ENCODE results near the gene F8. TPM values are rescaled to one million over a fixed set of nuclear protein-coding genes. Genes with fewer than 3 reads are reported as not detected.

The F8 gene
- total and polyA plus RNA-seq, 9 of the 15 experiments (the other 6 are each of a cell fraction or from before 2014, with no cell fraction given) = 0.41 to 3.8 (median 0.91) TPM

DNA sequence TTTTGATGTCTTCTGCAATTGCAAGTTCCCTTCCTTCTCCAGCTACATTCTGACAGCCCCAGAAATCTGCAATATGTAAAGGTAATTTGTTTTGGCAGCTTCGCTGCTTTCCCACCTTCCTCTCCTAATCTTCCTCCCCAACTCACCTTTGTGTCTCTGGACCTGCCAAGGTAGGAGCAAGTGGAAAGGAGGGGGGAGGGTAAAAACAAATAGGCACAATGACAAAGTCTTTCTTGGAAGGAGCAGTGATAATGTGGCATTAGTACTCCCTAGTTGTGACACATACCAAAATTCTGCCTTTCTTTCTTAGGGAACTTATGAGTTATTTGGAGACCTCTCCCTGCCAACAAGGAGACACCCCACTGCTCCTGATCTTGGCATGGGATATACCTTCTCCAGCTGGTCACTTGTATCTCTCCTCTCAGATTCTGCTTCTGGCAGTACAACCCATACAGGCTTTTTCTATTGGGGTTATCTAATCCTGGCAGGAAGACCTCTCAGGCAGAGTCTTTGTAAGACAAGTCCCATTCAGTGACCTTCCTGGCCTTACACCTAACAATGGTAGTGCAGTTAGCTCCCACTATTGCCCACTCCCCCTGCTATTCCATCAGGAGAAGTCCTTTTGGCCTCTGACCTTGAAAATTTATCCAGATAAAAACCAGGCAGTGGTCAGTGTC lies 24.2 kb downstream of the F8 start:
- no TSS peak for BruUV-seq (replicated peaks)
- no peaks in the 10 kb centered on the region for H3K9me3 ChIP-seq (replicated peaks; ENCODE audit: control insufficient read depth, insufficient read depth, low read depth, low read length)
- CTCF ChIA-PET (ENCODE audit: low intra/inter-chr PET ratio) = no interaction called here
- no peak overlapping the region for H3K4me2 ChIP-seq (ENCODE audit: insufficient read depth, low read length)
- H3K9ac ChIP-seq (ENCODE audit: insufficient read depth in 1 of 2, low read depth in 2 of 2, low read length in 2 of 2) = no peak overlapping the region
- H3K9me1 ChIP-seq (ENCODE audit: control insufficient read depth, insufficient read depth, low read length) = no peaks in the 10 kb centered on the region
- H3K36me3 ChIP-seq (ENCODE audit: control insufficient read depth, insufficient read depth, low read length) = no peaks in the 10 kb centered on the region
- no peaks in the 10 kb centered on the region for H4K20me1 ChIP-seq (replicated peaks; ENCODE audit: control insufficient read depth, insufficient read depth, low read length)
- POLR2A ChIA-PET = interaction anchor here (0.7 kb wide), 1 partner anchor 14 kb away, joined by 5 read pairs; no protein-coding TSS in a partner anchor
- H3K27ac ChIP-seq (ENCODE audit: extremely low read depth, low read depth, low read length) = no peak overlapping the region
- no peaks in the 10 kb centered on the region for H3K79me2 ChIP-seq (ENCODE audit: control insufficient read depth, insufficient read depth, low read length)
- in situ Hi-C loops (cut with MboI) = no loop called here
- H2AFZ ChIP-seq (ENCODE audit: low read depth, low read length) = peak overlapping the region; percentile 54; the same call in 1 of the 2 replicates
- intact Hi-C loops (cut with micrococcal nuclease) = no loop called here
- peak; percentile 39; the same call in 2 of the 3 replicates for ATAC-seq
- no peak for DNase-seq (ENCODE audit: extremely low read depth in 1 of 4, low spot score in 3 of 4)
- no peaks in the 10 kb centered on the region for H3K27me3 ChIP-seq (ENCODE audit: control insufficient read depth in 2 of 2, insufficient read depth in 2 of 2, low read length in 2 of 2)
- TF ChIP-seq PRMT5 (CRISPR knock-in tag; IDR thresholded peaks at IDR 0.05) (no peak), TAL1 (IDR thresholded peaks at IDR 0.05) (peak; percentile 20; the same call in 1 of the 2 replicates), CBFA2T2 (conservative IDR thresholded peaks at IDR 0.05) (peak; percentile 54), CBFA2T3 (IDR thresholded peaks at IDR 0.05) (peak; percentile 70)
- TF ChIP-seq, protein P1, sequence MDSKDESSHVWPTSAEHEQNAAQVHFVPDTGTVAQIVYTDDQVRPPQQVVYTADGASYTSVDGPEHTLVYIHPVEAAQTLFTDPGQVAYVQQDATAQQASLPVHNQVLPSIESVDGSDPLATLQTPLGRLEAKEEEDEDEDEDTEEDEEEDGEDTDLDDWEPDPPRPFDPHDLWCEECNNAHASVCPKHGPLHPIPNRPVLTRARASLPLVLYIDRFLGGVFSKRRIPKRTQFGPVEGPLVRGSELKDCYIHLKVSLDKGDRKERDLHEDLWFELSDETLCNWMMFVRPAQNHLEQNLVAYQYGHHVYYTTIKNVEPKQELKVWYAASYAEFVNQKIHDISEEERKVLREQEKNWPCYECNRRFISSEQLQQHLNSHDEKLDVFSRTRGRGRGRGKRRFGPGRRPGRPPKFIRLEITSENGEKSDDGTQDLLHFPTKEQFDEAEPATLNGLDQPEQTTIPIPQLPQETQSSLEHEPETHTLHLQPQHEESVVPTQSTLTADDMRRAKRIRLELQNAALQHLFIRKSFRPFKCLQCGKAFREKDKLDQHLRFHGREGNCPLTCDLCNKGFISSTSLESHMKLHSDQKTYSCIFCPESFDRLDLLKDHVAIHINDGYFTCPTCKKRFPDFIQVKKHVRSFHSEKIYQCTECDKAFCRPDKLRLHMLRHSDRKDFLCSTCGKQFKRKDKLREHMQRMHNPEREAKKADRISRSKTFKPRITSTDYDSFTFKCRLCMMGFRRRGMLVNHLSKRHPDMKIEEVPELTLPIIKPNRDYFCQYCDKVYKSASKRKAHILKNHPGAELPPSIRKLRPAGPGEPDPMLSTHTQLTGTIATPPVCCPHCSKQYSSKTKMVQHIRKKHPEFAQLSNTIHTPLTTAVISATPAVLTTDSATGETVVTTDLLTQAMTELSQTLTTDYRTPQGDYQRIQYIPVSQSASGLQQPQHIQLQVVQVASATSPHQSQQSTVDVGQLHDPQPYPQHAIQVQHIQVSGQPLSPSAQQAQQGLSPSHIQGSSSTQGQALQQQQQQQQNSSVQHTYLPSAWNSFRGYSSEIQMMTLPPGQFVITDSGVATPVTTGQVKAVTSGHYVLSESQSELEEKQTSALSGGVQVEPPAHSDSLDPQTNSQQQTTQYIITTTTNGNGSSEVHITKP (IDR thresholded peaks at IDR 0.05; ENCODE audit: partially characterized antibody) = peak; percentile 12
- TF ChIP-seq, protein P2, sequence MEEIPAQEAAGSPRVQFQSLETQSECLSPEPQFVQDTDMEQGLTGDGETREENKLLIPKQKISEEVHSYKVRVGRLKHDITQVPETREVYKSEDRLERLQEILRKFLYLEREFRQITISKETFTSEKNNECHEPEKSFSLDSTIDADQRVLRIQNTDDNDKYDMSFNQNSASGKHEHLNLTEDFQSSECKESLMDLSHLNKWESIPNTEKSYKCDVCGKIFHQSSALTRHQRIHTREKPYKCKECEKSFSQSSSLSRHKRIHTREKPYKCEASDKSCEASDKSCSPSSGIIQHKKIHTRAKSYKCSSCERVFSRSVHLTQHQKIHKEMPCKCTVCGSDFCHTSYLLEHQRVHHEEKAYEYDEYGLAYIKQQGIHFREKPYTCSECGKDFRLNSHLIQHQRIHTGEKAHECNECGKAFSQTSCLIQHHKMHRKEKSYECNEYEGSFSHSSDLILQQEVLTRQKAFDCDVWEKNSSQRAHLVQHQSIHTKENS (CRISPR knock-in tag; IDR thresholded peaks at IDR 0.05) = no peak
- peak; percentile 35 for FAIRE-seq
- no peak overlapping the region for H3K4me3 ChIP-seq
- peaks cover 0 to 16% of the 10 kb centered on the region in 2 experiments; a peak in 2 of 5 replicates for H3K4me1 ChIP-seq (replicated peaks in 1 of 2; ENCODE audit: control insufficient read depth in 2 of 2, insufficient read depth in 2 of 2, low read length in 2 of 2)
- 17% methylated on average over 1 of the region's 1 CpG for WGBS (ENCODE audit: insufficient coverage, low coverage, missing lambda C conversion rate)

Measured in K562 (cell line).